Measurements from ENCODE around the gene CCDC92B. TPM values are rescaled to one million over a fixed set of nuclear protein-coding genes. Genes with fewer than 3 reads are reported as not detected.

Gene CCDC92B
- total and polyA plus RNA-seq, 2 of the 4 experiments (the other 2 are of a cell fraction), result not detected

DNA sequence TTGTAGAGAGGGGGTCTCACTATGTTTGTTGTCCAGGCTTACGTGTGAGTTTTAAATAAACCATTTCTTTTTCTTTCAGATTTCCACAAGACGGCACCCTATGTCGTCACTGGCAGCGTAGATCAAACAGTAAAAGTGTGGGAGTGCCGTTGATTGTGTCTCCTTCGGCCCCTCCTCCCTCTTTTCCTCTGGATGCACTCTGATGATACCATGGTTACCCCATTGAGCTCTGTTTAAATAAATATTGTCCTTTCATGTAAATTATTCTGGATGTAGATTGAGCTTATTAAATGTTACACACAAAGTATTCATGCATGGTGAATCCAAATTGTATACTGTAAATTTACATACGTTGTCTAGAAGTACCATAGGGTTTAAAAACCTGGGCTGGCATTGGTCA, 67.8 kb downstream of the CCDC92B start (continued):
- TF ChIP-seq CTCF (conservative IDR thresholded peaks at IDR 0.05; ENCODE audit: low read depth, low read length) (no peak), CHD1 (IDR thresholded peaks at IDR 0.05; ENCODE audit: low read depth, low read length) (no peak), RCOR1 (IDR thresholded peaks at IDR 0.05; ENCODE audit: insufficient replicate concordance, low read length) (no peak)

DNA sequence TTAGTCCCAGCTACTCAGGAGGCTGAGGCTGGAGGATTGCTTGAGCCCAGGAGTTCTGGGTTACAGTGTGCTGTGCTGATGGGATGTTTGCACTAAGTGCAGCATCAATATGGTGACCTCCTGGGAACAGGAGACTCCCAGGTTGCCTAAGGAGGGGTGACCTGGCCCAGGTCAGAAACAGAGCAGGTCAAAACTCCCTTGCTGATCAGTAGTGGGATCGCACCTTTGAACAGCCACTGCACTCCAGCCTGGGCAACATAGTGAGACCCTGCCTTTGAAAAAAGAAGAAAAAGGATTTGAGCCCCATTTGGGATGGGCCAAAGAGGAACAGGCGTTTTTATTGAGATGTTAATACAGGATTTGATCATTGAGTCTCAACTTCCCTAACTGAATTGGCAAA, 68.5 kb downstream of the CCDC92B start:
- Histone ChIP-seq H2BK5ac (ENCODE audit: low read depth, low read length, poor library complexity, severe bottlenecking) (no peak overlapping the region), H3K23ac (ENCODE audit: low read depth, low read length) (no peak overlapping the region), H3K79me1 (ENCODE audit: low read depth in 1 of 2, low read length in 2 of 2) (peaks cover 20 to 70% of the 10 kb centered on the region in 2 experiments; a peak in 3 of 4 replicates), H3K18ac (ENCODE audit: low read depth, low read length) (no peak overlapping the region), H3K27me3 (ENCODE audit: control insufficient read depth, insufficient read depth, low read length) (no peaks in the 10 kb centered on the region), H3K36me3 (ENCODE audit: control insufficient read depth, insufficient read depth, low read length) (peaks cover 34% of the 10 kb centered on the region), H2AK9ac (replicated peaks; ENCODE audit: low read depth, low read length, poor library complexity) (no peak overlapping the region), H2AFZ (replicated peaks; ENCODE audit: low read length, poor library complexity) (no peak overlapping the region), H4K8ac (ENCODE audit: low read depth in 2 of 2, low read length in 2 of 2) (no peak overlapping the region), H3K9ac (ENCODE audit: low read depth, low read length) (no peak overlapping the region), H4K20me1 (ENCODE audit: insufficient read depth, low read length) (peaks cover 44% of the 10 kb centered on the region; the same call in 1 of the 2 replicates), H3K14ac (replicated peaks; ENCODE audit: low read depth, low read length) (no peak overlapping the region), H3K4me3 (ENCODE audit: insufficient read depth, low read depth, low read length) (no peak overlapping the region), H2BK15ac (ENCODE audit: low read depth, low read length) (no peak overlapping the region), H3K4me1 (ENCODE audit: control insufficient read depth, insufficient read depth, low read length) (peaks cover 3% of the 10 kb centered on the region), H3K27ac (ENCODE audit: insufficient read depth, low read length) (no peak overlapping the region), H3K56ac (ENCODE audit: extremely low read depth, insufficient read depth, low read length) (no peak overlapping the region), H2AK5ac (ENCODE audit: low read depth, low read length) (no peak overlapping the region), H4K91ac (ENCODE audit: insufficient read depth, low read depth, low read length) (no peak overlapping the region), H2BK20ac (ENCODE audit: low read depth, low read length) (no peak overlapping the region), H3K4ac (ENCODE audit: low read depth, low read length) (no peak overlapping the region), H2BK120ac (ENCODE audit: low read depth, low read length) (no peak overlapping the region), H4K5ac (ENCODE audit: low read depth, low read length) (no peak overlapping the region), H3K9me1 (ENCODE audit: insufficient read depth, low read length) (peaks cover 12% of the 10 kb centered on the region), H3K9me3 (ENCODE audit: control insufficient read depth, insufficient read depth, low read length) (no peaks in the 10 kb centered on the region), H3K4me2 (ENCODE audit: low read depth, low read length) (no peak overlapping the region)
- dilution Hi-C loops (cut with HindIII; ENCODE audit: low sequenced_read_pairs, unreplicated experiment), result no loop called here
- no peak for TF ChIP-seq BHLHE40 (IDR thresholded peaks at IDR 0.05; ENCODE audit: low read depth, low read length)
- no peak for TF ChIP-seq MAZ (IDR thresholded peaks at IDR 0.05; ENCODE audit: borderline replicate concordance, low read depth, low read length)
- no peak for TF ChIP-seq NFE2L2 (IDR thresholded peaks at IDR 0.05; ENCODE audit: low read depth, low read length)
- TF ChIP-seq MAFK (IDR thresholded peaks at IDR 0.05; ENCODE audit: low read depth, low read length), result no peak
- no peak for TF ChIP-seq RCOR1 (IDR thresholded peaks at IDR 0.05; ENCODE audit: insufficient replicate concordance, low read length)
- no peak for TF ChIP-seq FOS (IDR thresholded peaks at IDR 0.05; ENCODE audit: low read depth, low read length)
- TF ChIP-seq, protein P1, sequence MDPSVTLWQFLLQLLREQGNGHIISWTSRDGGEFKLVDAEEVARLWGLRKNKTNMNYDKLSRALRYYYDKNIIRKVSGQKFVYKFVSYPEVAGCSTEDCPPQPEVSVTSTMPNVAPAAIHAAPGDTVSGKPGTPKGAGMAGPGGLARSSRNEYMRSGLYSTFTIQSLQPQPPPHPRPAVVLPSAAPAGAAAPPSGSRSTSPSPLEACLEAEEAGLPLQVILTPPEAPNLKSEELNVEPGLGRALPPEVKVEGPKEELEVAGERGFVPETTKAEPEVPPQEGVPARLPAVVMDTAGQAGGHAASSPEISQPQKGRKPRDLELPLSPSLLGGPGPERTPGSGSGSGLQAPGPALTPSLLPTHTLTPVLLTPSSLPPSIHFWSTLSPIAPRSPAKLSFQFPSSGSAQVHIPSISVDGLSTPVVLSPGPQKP (IDR thresholded peaks at IDR 0.05; ENCODE audit: borderline replicate concordance, low read depth, low read length), result no peak
- TF ChIP-seq, protein P2, sequence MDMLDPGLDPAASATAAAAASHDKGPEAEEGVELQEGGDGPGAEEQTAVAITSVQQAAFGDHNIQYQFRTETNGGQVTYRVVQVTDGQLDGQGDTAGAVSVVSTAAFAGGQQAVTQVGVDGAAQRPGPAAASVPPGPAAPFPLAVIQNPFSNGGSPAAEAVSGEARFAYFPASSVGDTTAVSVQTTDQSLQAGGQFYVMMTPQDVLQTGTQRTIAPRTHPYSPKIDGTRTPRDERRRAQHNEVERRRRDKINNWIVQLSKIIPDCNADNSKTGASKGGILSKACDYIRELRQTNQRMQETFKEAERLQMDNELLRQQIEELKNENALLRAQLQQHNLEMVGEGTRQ (IDR thresholded peaks at IDR 0.05; ENCODE audit: low read depth, low read length), result no peak
- TF ChIP-seq RAD21 (IDR thresholded peaks at IDR 0.05; ENCODE audit: low read length), result no peak
- TF ChIP-seq MXI1 (IDR thresholded peaks at IDR 0.05; ENCODE audit: borderline replicate concordance, low read depth, low read length), result no peak
- TF ChIP-seq CEBPB (IDR thresholded peaks at IDR 0.05; ENCODE audit: low read depth, low read length), result no peak
- TF ChIP-seq SMC3 (IDR thresholded peaks at IDR 0.05; ENCODE audit: low read depth, low read length), result no peak
- no TSS peak for BruUV-seq (replicated peaks)
- DNase-seq (no peak), ATAC-seq (ENCODE audit: low read depth) (no peak)
- in situ Hi-C loops (cut with MboI; ENCODE audit: low sequenced_read_pairs), result no loop called here
- WGBS, 2 experiments (ENCODE audit: extremely low coverage in 2 of 2, insufficient read length in 1 of 2), result no CpG with 5 or more reads among the region's 2 CpGs
- ChIA-PET POLR2A (ENCODE audit: unreplicated experiment) (no interaction called here), CTCF (no interaction called here)
- intact Hi-C loops (cut with micrococcal nuclease), result loop anchor here (5.0 kb wide), 1 partner anchor 259 kb away; no protein-coding TSS in a partner anchor

Data from IMR-90 (cell line).